GM18873 (cell line): ENCODE data around the gene NOL8.

Source experiments
- ATAC-seq: cut with Tn5 transposase; IDR thresholded peaks from one replicate; pipeline ENCODE4 v1.9.1; 2021; ENCODE audit warnings: mild to moderate bottlenecking, moderate library complexity, moderate number of reproducible peaks; ENCODE audit not compliant: unreplicated experiment, low FRiP score

NOL8 gene

DNA sequence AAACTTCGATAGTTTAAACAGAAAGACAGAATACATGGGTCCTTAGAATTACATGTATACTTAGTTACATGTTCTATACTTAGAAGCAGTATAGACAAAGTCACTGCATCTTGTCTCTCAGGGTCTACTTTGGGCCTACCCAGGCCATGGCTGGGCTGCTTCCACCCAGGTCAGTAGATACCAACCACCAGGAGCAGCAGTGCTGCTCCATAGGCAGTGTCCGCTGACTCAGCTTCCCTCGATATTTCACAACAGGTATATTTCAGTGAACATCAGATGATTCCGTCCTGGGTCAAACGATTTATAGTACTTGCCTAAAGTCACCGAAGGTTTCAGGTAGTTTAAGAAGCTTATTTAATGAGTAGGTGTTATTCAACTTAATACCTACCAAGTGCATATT, 49.6 kb downstream of the NOL8 start:
- no peak for ATAC-seq

DNA sequence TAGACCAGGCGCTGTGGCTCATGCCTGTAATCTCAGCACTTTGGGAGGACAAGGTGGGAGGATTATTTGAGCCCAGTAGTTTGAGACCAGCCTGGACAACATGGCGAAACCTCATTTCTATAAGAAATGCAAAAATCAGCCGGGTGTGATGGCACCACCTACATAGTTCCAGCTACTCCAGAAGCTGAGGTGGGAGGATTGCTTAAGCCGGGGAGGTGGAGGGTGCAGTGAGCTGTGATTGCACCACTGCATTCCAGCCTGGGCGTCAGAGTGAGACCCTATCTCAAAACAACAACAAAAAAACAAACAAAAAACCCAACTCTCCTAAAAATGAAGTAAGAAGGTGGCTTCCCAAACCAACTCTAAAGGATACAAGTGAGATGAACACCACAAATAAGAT, 54.6 kb downstream of the NOL8 start:
- ATAC-seq = no peak

DNA sequence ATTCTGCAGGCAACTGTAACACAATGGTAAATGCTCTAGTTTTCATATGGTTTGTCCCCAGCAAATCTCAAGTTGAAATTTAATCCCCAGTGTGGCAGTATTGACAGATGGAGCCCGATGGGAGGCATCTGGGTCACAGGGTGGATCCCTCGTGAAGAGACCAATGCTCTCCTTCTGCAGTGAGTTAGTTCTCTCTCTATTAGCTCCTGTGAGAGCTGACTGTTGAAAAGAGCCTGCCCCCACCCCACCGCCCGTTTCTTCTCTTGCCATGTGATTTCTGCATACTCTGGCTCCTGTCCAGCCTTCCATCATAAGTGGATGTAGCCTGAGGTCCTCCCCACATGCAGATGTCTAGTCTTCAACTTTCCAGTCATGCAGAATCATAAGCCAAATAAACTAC, 58.7 kb downstream of the NOL8 start:
- ATAC-seq = no peak

DNA sequence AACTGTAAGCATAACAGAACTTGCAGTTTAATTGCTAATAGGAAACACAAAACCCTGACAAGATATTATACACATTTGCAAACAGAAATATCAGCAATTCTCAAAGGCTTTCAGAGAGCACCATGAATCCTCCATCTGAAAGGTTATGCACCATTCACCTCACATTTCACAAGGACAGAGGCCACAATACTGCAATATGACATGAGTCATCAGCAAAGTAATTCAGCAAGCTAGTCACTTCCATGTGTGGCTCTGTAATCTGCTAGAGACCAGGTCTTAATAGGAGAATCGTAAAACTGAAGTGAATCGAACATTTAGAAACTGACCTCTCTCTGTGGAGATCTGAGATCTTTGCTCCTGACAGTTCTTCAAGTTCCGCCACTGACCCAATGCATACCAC, 60.0 kb downstream of the NOL8 start:
- ATAC-seq = no peak

DNA sequence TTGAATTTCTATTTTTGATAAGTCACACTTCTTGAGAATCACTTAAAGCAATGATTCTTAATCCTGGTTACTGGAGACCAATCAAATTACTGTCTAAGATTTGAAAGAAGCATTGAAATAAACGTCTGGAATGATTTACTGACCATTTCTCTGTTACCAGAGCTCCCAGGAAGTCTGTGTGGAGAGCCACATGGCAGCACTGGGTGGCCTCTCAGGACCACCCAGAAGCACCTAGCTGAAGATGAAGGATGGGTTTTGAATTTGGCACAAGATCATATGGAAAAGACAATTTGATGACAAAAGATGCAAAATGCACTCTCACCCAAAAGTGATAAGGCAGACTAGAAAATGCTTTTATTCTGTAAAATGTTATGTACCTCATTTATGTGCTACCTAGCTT, 62.0 kb downstream of the NOL8 start:
- no peak for ATAC-seq

DNA sequence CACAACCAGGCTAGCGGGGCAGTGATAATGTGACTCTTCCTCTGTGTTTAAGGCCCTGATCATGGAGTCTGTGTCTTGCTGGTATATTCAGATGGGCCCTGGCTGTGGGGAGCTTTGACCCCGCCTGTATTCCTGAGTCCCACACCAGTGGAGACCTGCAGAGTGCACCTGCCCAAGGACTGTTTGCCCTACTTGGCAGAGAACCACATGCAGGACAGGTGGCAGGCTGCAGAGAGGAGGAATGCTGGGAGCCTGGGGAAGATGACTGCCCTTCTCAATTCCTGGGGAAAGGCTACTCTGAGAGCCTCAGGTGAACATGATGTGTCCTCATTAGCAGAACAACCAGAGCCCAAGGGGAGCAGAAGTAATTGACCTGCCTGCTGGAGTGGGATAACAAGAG, 67.8 kb downstream of the NOL8 start:
- no peak for ATAC-seq

DNA sequence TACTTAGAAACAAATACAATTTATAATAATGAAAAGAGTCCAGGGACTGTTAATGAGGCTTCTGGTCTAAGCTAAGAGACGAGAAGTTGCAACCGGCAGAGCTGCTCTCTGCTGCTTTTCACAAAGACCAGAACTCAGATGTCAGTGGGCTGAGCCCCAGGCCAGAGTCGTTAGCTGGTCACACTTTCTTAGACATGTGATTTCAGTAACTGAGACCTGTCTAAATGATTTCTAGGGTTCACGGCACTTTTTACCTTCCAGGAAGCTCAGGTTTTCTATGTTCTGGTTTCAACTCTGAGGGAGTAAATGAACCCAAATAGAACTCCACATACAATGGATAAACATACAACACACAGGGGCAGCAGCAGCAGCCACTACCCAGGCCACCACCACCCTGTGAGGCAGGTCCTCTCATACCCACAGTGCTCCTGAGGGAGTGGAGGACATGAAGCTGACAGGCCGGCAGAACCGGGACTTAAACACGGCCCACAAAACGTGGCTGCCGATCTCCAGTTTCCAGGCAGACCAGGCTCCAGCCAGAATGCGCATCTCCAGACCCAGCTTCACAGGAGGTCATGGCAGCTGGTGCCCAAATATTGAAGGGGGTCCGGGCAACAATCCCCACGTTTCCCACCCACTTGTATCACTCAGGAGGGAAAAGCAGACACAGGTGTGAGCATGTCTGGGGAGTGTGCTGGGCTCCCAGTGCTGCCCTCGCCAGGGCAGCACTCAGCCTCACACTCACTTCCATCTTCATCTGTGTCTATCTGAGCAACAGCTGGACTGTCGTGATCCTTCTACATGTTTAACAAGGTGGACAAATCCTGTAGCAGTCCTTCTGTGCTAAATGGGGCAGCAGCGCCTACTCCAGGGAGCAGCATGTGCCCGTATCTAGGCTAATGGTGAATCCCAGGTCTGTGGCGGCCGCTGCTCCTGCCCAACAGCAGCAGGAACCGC, 70.5 kb downstream of the NOL8 start:
- no peak for ATAC-seq

DNA sequence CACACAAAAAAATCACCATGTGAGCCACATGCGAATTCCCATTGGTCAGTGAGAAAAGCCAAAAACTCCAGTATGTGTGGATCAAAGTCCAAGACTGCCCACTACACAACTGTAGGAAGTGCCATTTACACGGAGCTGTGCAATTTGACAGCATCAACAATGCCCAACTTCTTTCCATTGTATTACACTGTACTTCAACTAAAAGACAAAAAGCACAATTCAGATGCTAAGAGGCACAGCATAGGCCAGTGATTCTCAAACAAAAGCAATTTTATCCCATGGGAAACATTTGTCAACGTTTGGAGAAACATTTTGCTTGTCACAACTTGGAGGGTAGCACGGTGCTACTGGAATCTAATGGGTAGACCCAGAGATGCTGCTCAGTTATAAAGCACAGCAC, 71.5 kb downstream of the NOL8 start:
- no peak for ATAC-seq

DNA sequence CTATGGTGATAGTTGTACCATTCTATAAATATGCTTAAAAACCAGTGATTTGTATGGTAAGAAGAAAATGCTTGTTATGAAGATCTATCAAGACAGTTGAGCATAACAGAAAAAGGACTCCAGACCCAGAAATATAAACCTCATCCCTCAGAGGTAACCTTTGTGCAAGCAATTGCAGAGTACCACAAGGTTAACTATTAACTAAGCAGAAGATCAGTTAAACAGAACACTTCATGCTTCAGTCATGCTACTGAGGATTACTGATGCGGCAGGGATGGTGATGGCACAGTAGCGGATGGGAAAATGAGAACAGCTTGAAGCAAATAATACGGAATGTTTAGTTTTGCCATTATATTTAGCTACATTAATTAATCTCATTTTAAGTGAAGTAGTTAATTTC, 77.2 kb downstream of the NOL8 start:
- ATAC-seq = no peak
